NCI-H510A (cell line): ENCODE measurements around the gene CCR8.
"Not testable (repeated sequence)": the region's sequence is repeated elsewhere in the genome, so short reads cannot be mapped to it uniquely, and the experiment has no call there.

Experiments
- DNase-seq: peaks from one replicate; lab custom pipeline; 2025; lab: John Stamatoyannopoulos, UW

CCR8 gene

DNA sequence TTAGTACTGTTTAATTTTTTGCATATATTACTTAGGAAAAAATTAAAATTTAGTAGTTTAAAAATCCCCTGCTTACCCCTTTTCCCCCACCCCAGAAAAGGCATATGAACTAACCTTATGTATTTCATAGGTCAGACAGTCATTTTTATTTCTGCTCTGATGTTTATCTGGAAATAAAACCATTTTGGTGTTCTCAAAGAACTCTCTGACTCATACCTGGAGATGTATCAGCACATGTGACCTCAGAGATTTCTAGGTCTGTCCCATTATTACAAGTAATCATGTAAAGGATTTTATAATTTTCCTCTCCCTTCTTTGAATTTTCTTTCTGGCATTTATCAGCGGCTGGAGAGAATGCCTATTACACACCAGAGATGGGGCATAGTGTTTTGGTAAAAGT is 14.1 kb upstream of the CCR8 start:
- DNase-seq = no peak

DNA sequence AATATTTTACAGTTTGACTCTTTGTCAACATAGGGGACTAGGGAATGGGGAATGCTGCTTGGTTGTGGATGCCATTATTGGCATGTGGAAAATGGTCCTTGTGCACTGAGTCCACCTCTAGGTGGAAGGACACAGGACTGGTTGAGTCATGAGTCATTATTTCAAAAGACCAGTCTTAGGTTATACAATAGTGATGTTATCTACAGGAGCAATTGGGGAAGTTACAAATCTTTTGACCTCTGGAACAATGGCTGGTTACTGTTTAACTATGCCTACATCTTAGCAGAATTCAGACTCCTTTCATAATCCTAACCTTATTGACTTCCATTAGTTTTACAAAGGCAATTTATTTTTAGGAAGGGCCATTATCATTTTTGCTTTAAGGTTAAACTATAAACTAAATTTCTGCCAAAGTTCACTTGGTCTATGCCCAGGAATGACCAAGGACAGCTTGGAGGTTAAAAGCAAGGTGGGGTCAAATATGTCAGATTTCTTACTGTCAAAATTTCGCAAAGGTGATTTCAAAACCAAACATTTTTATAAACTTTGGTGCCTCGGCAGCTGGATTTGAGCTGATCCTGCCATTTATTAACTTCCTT is 11.8 kb upstream of the CCR8 start:
- DNase-seq = no peak

DNA sequence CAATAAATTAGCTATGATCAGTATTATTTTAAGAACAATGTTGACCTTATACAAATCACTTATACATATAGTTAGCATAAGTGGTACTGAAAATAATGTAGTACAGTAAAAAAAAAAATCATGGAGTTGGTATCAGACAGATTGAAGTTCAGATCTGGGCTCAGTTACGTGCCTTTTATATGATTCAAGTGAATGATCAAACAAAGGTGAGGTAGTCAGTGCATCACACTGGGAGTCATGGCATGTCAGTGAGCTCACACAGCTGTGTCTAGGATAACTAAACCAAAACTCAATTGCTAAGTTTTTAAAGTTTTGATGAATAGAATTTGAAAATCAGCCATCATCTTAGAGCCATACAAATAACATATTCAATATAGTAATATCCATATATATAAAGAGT is 11.2 kb upstream of the CCR8 start:
- DNase-seq = no peak

DNA sequence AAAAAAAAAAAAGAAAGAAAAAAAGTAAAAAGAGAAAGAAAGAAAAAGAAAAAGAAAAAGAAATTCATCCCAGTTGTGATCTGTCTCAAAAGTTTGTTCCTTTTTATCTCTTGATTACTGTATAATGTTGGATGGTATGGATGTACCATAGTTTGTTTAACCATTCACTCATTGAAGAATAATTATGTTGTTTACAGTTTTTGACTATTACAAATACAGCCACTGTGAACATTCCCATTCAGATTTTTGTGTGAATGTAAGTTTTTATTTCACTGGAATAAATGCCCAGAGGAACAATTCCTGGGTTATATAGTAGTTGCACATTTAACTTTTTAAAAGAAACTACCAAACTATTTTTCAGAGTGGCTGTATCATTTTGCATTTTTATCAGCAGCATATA is 10.3 kb upstream of the CCR8 start:
- DNase-seq = no peak

DNA sequence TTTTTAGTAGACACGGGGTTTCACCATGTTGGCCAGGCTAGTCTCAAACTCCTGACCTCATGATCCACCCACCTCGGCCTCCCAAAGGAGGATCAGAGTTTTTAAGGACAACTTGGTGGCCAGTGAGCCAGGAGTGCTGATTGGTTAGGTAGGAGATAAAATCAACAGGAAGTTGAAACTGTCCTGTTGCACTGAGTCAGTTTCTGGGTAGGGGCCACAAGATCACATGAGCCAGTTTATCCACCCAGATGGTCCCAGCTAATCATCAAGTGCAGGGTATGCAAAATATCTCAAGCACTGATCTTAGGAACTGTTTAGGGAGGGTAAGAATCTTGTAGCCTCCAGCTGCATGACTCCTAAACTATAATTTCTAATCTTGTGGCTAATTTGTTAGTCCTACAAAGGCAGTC is 7.9 kb upstream of the CCR8 start:
- not testable (repeated sequence) for DNase-seq

DNA sequence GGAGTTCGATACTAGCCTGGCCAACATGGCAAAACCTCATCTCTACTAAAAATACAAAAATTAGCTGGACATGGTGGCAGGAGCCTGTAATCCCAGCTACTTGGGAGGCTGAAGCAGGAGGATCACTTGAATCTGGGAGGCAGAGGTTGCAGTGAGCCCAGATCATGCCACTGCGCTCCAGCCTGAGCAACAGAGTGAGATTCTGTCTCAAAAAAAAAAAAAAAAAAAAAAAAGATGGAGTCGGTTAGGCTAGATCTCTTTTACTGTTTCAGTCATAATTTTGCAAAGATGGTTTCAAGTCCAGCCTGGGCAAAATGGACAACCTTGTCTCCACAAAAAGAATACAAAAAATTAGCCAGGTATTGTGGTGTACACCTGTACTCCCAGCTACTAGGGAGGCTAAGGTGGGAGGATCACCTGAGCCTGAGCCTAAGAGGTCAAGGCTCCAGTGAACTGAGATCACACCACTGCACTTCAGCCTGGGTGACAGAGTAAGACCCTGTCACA is 7.2 kb upstream of the CCR8 start:
- DNase-seq = not testable (repeated sequence)

DNA sequence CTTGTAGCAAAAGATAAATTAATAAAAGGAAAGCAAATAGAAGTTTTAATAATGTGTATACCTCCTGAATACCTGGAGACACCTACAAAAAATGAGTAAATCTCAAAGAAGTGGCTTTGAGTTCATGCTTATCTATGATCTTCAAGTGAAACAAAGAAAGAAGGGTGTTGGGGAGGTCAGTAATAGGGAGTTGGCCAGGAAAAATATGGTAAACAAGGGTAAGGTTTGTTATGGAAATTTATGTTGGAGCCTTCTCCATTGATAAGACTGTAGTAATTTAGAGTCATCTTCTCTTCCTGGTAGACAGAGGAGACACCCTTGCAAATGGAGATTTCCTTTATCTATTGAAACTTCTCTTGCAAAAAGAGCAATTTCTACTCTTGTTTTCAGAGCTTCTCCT is 6.6 kb upstream of the CCR8 start:
- DNase-seq = no peak

DNA sequence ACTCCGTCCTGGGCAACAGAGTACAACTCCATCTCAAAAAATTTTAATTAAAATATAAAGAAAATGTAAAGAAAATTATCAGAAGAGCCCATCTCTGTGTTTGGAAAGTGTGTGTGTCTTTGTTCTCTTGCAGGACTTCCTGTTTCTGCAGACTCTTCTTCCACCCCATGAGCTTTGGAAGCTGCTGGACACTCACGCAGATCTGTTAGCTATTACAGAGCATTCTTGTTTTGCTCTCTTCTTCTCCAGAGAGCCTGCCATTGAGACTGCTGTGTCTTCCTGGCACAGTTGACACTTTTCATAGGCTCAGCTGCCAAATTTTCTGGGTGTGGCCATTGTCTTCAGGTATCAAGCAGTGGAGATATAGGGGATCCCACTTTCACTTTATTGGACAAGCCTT is 6.0 kb upstream of the CCR8 start:
- no peak for DNase-seq

DNA sequence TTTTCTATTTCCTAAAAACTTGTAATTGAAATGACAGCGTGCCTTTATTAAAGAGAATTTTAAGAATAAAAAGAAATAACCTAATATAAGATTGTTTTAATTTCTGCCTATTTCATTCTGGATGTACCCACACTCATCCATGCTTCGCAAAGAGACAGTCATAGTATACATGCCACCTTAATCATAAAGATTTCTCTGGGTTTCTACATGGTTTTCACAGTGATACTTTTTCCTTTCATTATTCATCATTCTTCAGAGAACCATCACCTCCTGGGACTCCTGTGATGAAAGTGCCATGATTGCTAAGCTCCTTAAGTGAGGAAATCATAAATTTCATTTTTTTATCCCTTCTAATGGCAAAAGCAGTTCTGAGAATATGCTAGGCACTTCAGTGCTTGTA is 4.3 kb upstream of the CCR8 start:
- DNase-seq = no peak

DNA sequence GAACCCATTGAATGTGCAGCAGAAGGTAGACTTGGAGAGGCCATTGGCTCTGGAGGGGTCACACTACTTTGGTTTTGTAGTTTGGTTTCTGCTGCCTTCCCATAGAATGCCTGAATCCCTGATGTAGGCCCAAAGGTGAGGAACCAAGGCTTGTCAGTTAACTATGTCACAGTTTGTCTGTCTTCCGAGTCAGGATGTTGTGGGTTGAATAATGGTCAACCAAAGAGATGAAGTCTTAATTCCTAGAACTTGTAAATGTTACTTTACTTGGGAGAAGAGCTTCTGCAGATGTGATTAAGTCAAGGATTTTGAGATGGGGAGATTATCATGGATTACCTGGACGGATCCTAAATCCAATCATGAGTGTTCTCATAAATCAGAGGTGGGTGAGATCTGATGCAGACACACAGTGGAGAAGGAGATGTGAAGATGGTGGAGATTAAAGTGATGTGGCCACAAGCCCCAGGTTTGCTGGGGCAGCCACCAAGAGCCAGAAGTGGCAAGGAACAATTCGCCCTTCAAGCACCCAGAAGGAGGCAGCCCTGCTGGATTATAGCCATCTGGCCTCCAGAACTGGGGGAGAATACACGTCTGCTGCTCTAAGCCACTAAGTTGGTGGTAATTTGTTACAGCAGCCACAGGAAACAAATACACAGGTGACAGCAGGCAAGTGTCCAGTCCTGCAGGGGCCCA is 2.3 kb upstream of the CCR8 start:
- DNase-seq = no peak

DNA sequence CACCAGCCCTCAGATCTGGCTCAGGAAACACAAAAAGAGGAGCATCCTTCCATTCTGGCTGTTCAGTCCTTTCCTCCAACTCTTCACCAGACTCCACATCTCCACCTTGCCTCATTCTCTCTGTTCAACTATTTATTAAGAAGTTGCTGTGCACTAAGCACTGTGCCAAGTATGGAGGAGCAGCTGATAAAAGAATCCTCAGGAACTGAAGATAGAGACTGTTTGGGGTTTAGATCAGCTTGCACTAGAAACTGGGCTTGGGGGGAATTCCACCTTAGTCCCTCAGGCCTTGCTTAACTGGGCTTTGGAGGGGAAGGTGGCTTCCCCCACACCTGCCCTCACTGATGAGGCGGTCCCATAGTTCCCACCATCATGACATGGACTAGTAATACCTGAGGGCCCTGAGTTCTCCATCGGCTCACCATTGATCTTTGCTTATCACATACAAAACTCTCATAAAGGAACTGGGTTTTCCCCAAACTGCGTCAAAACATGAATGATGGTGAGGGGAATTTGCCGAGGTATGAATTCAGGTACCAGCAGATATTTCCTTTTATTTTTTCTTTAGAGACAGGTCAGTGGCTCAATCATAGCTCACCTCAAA is 1.7 kb upstream of the CCR8 start:
- no peak for DNase-seq

DNA sequence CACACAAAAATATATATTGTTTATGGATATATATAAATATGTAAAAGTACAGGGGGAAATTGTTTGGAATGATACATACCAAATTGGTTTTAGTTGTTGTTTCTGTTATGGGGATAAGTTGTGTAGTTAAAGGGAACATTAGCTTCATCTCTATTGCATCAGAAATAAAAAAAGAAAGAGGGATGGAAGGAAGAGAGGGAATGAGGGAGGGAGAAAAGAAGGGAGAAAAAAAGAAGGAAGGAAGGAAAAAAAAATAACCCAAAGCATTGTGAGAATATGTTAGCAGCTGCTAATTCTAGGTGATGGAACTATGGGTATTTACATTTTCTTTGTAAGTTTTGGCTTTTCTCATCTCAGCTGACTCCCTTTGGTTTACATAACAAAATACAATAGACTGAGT is 1.3 kb downstream of the CCR8 start:
- DNase-seq = no peak

DNA sequence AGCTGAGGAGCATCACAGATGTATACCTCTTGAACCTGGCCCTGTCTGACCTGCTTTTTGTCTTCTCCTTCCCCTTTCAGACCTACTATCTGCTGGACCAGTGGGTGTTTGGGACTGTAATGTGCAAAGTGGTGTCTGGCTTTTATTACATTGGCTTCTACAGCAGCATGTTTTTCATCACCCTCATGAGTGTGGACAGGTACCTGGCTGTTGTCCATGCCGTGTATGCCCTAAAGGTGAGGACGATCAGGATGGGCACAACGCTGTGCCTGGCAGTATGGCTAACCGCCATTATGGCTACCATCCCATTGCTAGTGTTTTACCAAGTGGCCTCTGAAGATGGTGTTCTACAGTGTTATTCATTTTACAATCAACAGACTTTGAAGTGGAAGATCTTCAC is 3.0 kb downstream of the CCR8 start:
- no peak for DNase-seq

DNA sequence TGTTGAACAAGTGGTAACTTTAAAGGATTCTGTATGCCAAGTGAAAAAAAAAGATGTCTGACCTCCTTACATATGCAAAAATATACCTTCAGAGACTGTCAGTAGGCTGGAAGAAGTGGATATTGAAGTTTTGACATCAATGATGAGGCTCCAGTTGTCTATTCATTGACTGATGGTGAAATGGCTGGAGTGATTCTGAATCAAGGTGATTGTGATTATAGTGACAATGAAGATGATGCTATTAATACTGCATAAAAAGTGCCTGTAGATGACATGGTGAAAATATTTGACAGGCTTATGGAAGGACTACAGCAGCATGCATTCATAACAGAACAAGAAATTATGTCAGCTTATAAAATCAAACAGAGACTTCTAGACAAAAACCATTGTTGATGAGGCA is 4.1 kb downstream of the CCR8 start:
- no peak for DNase-seq

DNA sequence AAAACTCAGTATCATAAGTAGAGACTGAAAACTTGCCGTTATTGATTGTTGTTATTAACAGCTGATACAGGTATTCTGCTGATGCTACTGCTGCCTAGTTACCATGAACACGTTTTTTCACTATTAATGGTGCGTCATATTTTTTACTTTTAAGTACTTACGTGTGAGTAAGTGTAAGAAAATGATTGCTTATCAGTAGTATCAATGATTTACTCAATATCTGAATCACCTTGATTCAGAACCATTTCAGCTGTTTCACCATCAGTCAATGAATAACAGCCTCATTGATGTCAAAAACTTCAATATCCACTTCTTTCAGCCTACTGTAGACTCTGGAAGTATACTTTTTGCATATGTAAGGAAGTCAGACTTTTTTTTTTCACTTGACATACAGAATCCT is 4.7 kb downstream of the CCR8 start:
- no peak for DNase-seq

DNA sequence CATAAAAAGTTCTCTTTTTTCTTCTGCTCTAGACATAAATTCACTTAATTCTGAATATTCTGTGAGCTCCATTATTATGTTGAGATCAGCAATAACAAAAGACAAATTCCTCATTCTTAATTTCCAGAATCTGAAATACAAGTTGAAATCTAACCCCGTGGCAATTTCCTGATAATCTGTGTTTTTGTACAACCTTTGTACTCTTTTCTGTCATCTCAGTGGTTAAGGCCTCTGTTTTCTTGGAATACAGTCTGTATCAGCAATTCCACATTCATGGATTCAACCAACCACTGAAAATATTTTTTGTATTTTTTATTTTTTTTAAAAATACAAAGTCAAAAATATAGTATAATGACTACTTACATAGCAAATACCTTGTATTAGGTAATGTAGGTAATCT is 8.7 kb downstream of the CCR8 start:
- no peak for DNase-seq

DNA sequence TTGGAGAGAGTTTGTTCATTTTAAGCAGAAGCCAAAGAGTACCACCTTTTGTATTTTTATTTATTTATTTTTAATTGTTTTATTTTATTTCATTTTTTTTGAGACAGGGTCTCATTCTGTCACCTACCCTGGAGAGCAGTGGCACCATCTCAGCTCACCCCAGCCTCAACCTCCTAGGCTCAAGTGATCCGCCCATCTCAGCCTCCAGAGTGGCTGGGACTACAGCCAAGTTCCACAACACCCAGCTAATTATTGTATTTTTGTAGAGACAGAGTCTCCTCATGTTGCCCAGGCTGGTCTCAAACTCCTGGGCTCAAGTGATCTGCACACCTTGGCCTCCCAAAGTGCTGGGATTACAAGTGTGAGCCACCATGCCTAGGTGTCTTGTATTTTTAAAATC is 9.6 kb downstream of the CCR8 start:
- DNase-seq = no peak

DNA sequence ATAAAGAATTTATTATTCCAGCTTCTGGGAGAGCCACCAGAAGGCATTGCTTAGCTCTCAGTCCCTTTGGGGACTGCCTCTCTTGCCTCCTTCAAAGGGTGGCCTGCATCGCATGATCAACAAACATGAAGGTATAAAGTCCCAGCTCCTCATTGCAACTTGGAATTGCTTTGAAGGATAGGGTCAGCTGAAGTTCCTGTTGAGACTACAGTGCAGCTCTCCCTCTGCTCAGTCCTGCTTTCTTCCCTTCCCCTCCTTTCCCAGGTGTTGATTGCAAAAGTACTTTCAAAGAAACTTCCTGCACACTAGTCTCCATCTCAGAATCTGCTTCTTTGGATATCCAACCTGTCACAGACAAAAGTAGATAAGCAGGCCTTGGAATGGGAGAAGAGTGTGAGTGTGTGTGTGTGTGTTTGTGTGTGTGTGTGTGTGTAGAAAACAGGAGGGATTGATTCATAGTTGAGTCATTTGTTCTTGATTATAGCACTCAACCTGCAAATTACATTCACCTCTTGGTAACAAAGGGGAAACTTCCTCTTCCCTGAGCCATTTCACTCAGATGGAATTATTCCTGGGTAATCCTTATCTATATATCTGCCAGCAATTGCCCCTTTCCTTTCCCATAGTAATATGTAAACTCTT is 13.7 kb downstream of the CCR8 start:
- DNase-seq = no peak

DNA sequence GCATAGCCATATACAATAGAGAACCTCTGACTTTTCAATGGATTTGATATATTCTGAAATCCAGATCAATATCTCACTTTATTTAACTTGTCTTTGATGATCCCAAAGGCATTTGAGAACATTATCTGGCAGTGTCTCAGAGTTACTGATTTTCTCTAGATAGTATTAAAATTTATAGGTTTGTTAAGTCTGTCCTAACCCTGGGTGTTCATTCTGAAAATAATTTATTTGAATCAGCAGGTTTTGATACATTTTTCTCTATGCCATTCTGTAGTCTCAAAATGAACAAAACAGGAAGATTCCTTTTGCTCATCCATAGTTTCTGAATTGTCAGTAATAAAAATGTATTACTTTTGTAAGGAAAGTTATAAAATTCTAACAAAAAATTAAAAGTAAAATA is 14.3 kb downstream of the CCR8 start:
- no peak for DNase-seq

DNA sequence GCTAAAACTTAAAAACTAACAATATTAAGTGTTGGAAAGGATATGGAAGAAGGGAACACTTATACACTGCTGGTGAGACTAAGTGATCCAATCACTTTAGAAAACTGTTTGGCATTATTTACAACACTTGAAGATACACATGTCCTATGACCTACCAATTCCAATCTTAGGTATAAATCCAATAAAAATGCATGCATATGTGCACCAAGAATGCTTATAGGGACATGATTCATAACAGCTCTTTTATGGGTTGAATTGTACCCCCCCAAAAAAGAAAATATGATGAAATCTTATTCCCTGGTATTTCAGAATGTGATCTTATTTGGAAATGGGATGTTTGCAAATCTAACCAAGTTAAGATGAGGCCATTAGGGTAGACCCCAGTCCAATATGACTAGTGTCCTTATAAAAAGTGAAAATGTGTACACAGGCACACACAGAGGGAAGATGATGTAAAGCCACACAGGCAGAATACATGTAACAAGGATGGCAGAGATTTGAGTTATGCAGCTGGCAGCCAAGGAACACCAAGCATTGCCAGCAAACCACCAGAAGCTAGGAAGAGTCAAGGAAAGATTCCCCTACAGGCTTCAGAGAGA is 15.3 kb downstream of the CCR8 start:
- DNase-seq = no peak

DNA sequence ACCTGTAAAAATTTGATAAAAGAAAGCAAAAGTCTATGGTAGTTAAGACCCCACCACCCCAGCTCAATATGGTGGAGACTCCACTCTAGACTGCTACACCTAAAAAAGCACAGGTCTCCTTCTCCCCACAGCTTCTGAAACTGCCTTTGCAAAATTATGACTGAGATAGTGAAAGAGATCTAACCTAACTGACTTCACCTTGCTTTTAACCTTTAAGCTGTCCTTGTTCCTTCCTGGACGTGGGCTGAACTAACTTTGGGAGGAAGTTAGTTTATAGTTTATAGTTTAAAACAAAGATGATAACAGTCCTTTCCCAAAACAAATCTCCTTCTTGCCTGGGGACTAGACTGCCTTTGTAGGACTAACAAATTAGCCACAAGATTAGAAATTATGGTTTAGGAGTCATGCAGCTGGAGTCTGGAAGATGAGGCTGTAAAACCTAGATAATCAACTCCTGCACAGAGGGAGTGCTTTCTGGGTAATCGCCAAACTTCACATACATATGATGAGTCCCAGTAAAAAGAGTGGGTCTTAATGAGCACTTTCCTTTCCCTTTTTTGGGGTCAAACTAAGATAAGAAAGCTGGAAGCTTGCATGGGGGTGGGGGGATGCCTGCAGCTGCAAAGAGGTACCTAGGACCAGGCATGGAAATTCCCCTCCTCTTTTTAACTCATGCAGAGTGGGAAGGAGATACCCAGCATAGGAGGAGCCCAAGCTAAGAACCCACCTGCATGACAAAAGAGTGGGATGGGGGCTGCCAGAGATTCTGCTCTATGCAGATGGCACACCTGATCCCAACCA is 17.5 kb downstream of the CCR8 start:
- no peak for DNase-seq

DNA sequence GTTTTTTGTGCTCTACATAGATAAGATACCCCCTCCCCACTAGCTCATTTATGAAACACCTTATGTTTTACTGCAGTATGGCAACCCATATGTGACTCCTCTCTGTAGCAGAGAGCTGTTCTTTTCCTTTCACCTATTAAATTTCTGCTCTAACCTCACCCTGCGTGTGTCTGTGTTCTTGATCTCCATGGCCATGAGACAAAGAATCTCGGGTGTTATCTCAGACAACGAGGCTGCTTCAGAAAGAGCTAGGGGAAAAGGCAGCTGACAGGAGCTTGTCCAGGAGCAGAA is 18.0 kb downstream of the CCR8 start:
- no peak for DNase-seq
